KMS-11 (cell line): ENCODE data around the gene SMC5.
"Not testable (repeated sequence)": the region's sequence is repeated elsewhere in the genome, so short reads cannot be mapped to it uniquely, and the experiment has no call there.

ENCODE experiments used
- H2AFZ ChIP-seq: fragments of 200-600 bp; sonication (generic); 2 replicates; pipeline ENCODE4 v1.6.1; 2016; ENCODE audit warnings: antibody characterized with exemption, mixed run types, low read depth
- H3K27ac ChIP-seq: fragments of 200-600 bp; sonication (generic); 2 replicates; pipeline ENCODE4 v1.6.1; 2016; ENCODE audit warnings: mild to moderate bottlenecking, mixed run types
- H3K27me3 ChIP-seq: fragments of 200-600 bp; sonication (generic); 2 replicates; pipeline ENCODE4 v1.6.1; 2017; ENCODE audit warnings: mild to moderate bottlenecking, low read depth, mixed run types, moderate library complexity; ENCODE audit not compliant: insufficient read depth
- H3K36me3 ChIP-seq: fragments of 200-600 bp; sonication (generic); 2 replicates; pipeline ENCODE4 v1.6.1; 2017; ENCODE audit warnings: mild to moderate bottlenecking, mixed run types; ENCODE audit not compliant: insufficient read depth
- H3K4me1 ChIP-seq: fragments of 200-600 bp; sonication (generic); 2 replicates; pipeline ENCODE4 v1.6.1; 2016; ENCODE audit warnings: mild to moderate bottlenecking, low read depth, mixed run types; ENCODE audit not compliant: poor library complexity, severe bottlenecking
- H3K4me2 ChIP-seq: fragments of 200-600 bp; sonication (generic); 2 replicates; pipeline ENCODE4 v1.7.0; 2016; ENCODE audit warnings: mild to moderate bottlenecking, mixed run types
- H3K4me3 ChIP-seq: fragments of 200-600 bp; sonication (generic); IDR thresholded peaks from 2 replicates; pipeline ENCODE4 v1.6.1; 2017; ENCODE audit warnings: low read depth, low read length, mixed read lengths; ENCODE audit not compliant: insufficient read depth
- H3K79me2 ChIP-seq: fragments of 200-600 bp; sonication (generic); 2 replicates; pipeline ENCODE4 v1.6.1; 2016; ENCODE audit warnings: low read depth, mixed run types; ENCODE audit not compliant: insufficient read depth
- H3K9ac ChIP-seq: fragments of 200-600 bp; sonication (generic); 2 replicates; pipeline ENCODE4 v1.6.1; 2016; ENCODE audit warnings: mild to moderate bottlenecking, mixed run types
- H4K20me1 ChIP-seq: fragments of 200-600 bp; sonication (generic); 2 replicates; pipeline ENCODE4 v1.6.1; 2016; ENCODE audit warnings: mild to moderate bottlenecking, mixed run types; ENCODE audit not compliant: insufficient read depth
- TF ChIP-seq, protein P1 (sequence below): fragments of 200-600 bp; sonication (generic); conservative IDR thresholded peaks from 2 replicates; pipeline ENCODE4 v1.6.1; 2017; ENCODE audit warnings: low read depth, mild to moderate bottlenecking, antibody characterized with exemption, low read length, moderate library complexity, mixed read lengths

The SMC5 gene

GRCh38 chr9:70322096-70322495 is 63.3 kb downstream of the SMC5 start:
- H3K4me1 ChIP-seq = no peaks in the 10 kb centered on the region
- H2AFZ ChIP-seq = no peak overlapping the region
- TF ChIP-seq, protein P1, sequence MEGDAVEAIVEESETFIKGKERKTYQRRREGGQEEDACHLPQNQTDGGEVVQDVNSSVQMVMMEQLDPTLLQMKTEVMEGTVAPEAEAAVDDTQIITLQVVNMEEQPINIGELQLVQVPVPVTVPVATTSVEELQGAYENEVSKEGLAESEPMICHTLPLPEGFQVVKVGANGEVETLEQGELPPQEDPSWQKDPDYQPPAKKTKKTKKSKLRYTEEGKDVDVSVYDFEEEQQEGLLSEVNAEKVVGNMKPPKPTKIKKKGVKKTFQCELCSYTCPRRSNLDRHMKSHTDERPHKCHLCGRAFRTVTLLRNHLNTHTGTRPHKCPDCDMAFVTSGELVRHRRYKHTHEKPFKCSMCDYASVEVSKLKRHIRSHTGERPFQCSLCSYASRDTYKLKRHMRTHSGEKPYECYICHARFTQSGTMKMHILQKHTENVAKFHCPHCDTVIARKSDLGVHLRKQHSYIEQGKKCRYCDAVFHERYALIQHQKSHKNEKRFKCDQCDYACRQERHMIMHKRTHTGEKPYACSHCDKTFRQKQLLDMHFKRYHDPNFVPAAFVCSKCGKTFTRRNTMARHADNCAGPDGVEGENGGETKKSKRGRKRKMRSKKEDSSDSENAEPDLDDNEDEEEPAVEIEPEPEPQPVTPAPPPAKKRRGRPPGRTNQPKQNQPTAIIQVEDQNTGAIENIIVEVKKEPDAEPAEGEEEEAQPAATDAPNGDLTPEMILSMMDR = no peak
- H3K27ac ChIP-seq = no peak overlapping the region
- H3K27me3 ChIP-seq = no peaks in the 10 kb centered on the region
- no peak overlapping the region for H3K4me2 ChIP-seq
- H4K20me1 ChIP-seq = no peaks in the 10 kb centered on the region
- no peak overlapping the region for H3K4me3 ChIP-seq
- no peak overlapping the region for H3K9ac ChIP-seq
- H3K36me3 ChIP-seq = peaks cover 17% of the 10 kb centered on the region; the same call in 1 of the 2 replicates
- H3K79me2 ChIP-seq = no peaks in the 10 kb centered on the region

- Histone ChIP-seq H3K36me3 (peaks cover 15% of the 10 kb centered on the region; the same call in 1 of the 2 replicates), H3K27ac (no peak overlapping the region)
Measured at GRCh38 chr9:70324963-70325362, 66.2 kb downstream of the SMC5 start.

GRCh38 chr9:70328625-70329024 is 69.8 kb downstream of the SMC5 start:
- H3K4me2 ChIP-seq, H3K4me1 ChIP-seq, H3K9ac ChIP-seq, H3K27me3 ChIP-seq, H3K4me3 ChIP-seq, H3K36me3 ChIP-seq, H3K79me2 ChIP-seq, H3K27ac ChIP-seq, H4K20me1 ChIP-seq, H2AFZ ChIP-seq: not testable (repeated sequence)

More at GRCh38 chr9:70324963-70325362, 66.2 kb downstream of the SMC5 start:
- Histone ChIP-seq H3K4me1 (no peaks in the 10 kb centered on the region), H2AFZ (no peak overlapping the region), H3K27me3 (no peaks in the 10 kb centered on the region), H3K9ac (no peak overlapping the region), H3K4me2 (no peak overlapping the region), H4K20me1 (no peaks in the 10 kb centered on the region), H3K79me2 (no peaks in the 10 kb centered on the region), H3K4me3 (no peak overlapping the region)
- TF ChIP-seq, protein P1 = no peak

GRCh38 chr9:70340572-70340971 is 81.8 kb downstream of the SMC5 start:
- Histone ChIP-seq H3K27ac (no peak overlapping the region), H2AFZ (no peak overlapping the region), H3K4me2 (no peak overlapping the region), H3K79me2 (no peaks in the 10 kb centered on the region), H3K27me3 (no peaks in the 10 kb centered on the region), H3K4me3 (no peak overlapping the region), H3K9ac (no peak overlapping the region; the same call in 1 of the 2 replicates), H4K20me1 (no peaks in the 10 kb centered on the region), H3K36me3 (no peaks in the 10 kb centered on the region), H3K4me1 (no peaks in the 10 kb centered on the region)
- TF ChIP-seq, protein P1 = peak; percentile 70

GRCh38 chr9:70347046-70347445 is 88.3 kb downstream of the SMC5 start:
- H3K27ac ChIP-seq = no peak overlapping the region
- H3K79me2 ChIP-seq = no peaks in the 10 kb centered on the region
- H2AFZ ChIP-seq = no peak overlapping the region
- H3K27me3 ChIP-seq = no peaks in the 10 kb centered on the region
- no peaks in the 10 kb centered on the region for H3K36me3 ChIP-seq
- H4K20me1 ChIP-seq = no peaks in the 10 kb centered on the region
- no peaks in the 10 kb centered on the region for H3K4me1 ChIP-seq
- H3K4me3 ChIP-seq = no peak overlapping the region
- H3K4me2 ChIP-seq = no peak overlapping the region
- no peak overlapping the region for H3K9ac ChIP-seq
- TF ChIP-seq, protein P1 = no peak
